GM23338 (cell line): ENCODE measurements around the gene ARID1B. TPM values are rescaled to one million over a fixed set of nuclear protein-coding genes. Genes with fewer than 3 reads are reported as not detected.

Source experiments
- ATAC-seq: fragments of 200-7000 bp; cut with Tn5 transposase; 3 replicates; pipeline ENCODE4 v1.9.1; 2020
- DNase-seq: peaks from one replicate; pipeline ENCODE4 v3.0.0-alpha.2; 2015; ENCODE audit warnings: low spot score
- H2AFZ ChIP-seq: fragments of 200-600 bp; sonication (generic); 2 replicates; pipeline ENCODE4 v1.8.0; 2016; ENCODE audit warnings: antibody characterized with exemption, mild to moderate bottlenecking, moderate library complexity
- H3F3A ChIP-seq: fragments of 200-600 bp; sonication (generic); replicated peaks from 2 replicates; pipeline ENCODE4 v1.8.0; 2017; ENCODE audit warnings: antibody characterized with exemption, mixed run types, low read depth
- H3K27ac ChIP-seq: fragments of 200-600 bp; sonication (generic); 2 replicates; pipeline ENCODE4 v1.6.1; 2016; ENCODE audit warnings: low read depth
- H3K27me3 ChIP-seq: fragments of 200-600 bp; sonication (generic); 2 replicates; pipeline ENCODE4 v1.8.0; 2016; ENCODE audit warnings: mild to moderate bottlenecking, mixed run types, moderate library complexity; ENCODE audit not compliant: insufficient read depth
- H3K36me3 ChIP-seq: fragments of 200-600 bp; sonication (generic); 2 replicates; pipeline ENCODE4 v1.8.0; 2016; ENCODE audit warnings: mild to moderate bottlenecking; ENCODE audit not compliant: insufficient read depth
- H3K4me1 ChIP-seq: fragments of 200-600 bp; sonication (generic); 2 replicates; pipeline ENCODE4 v1.8.0; 2016; ENCODE audit warnings: mild to moderate bottlenecking, moderate library complexity; ENCODE audit not compliant: insufficient read depth
- H3K4me2 ChIP-seq: fragments of 200-600 bp; sonication (generic); 2 replicates; pipeline ENCODE4 v1.7.1; 2017; ENCODE audit warnings: mixed run types
- H3K4me3 ChIP-seq: fragments of 200-600 bp; sonication (generic); 2 replicates; pipeline ENCODE4 v1.6.1; 2016; ENCODE audit warnings: mixed run types
- H3K79me2 ChIP-seq: fragments of 200-600 bp; sonication (generic); replicated peaks from 2 replicates; pipeline ENCODE4 v1.8.0; 2017; ENCODE audit warnings: mild to moderate bottlenecking; ENCODE audit not compliant: insufficient read depth
- H3K9me2 ChIP-seq: fragments of 200-600 bp; sonication (generic); 2 replicates; pipeline ENCODE4 v1.8.0; 2017; ENCODE audit not compliant: insufficient read depth
- H4K20me1 ChIP-seq: fragments of 200-600 bp; sonication (generic); replicated peaks from 2 replicates; pipeline ENCODE4 v1.8.0; 2017; ENCODE audit warnings: mild to moderate bottlenecking; ENCODE audit not compliant: insufficient read depth
- H3K27ac Mint-ChIP-seq: 2 replicates; pipeline ENCODE4 v1.8.0; 2020; ENCODE audit warnings: inconsistent platforms, mild to moderate bottlenecking, moderate library complexity, mixed read lengths
- H3K27me3 Mint-ChIP-seq: 3 replicates; pipeline ENCODE4 v1.8.0; 2022; ENCODE audit warnings: low read depth, mild to moderate bottlenecking, moderate library complexity, mixed read lengths, inconsistent platforms; ENCODE audit not compliant: insufficient read depth, poor library complexity
- H3K36me3 Mint-ChIP-seq: 3 replicates; pipeline ENCODE4 v1.8.0; 2021; ENCODE audit warnings: low read depth, mild to moderate bottlenecking, inconsistent platforms, moderate library complexity, mixed read lengths
- H3K4me1 Mint-ChIP-seq: 3 replicates; pipeline ENCODE4 v1.8.0; 2020; ENCODE audit warnings: mild to moderate bottlenecking, inconsistent platforms, mixed read lengths
- H3K4me3 Mint-ChIP-seq: 3 replicates; pipeline ENCODE4 v1.8.0; 2021; ENCODE audit warnings: moderate library complexity, mild to moderate bottlenecking, inconsistent platforms, mixed read lengths
- H3K9me3 Mint-ChIP-seq: 3 replicates; pipeline ENCODE4 v1.8.0; 2020; ENCODE audit warnings: moderate library complexity, mild to moderate bottlenecking, inconsistent platforms, mixed read lengths
- CREB1 ChIP-seq: fragments of 250-450 bp; sonication (Bioruptor Pico); IDR thresholded peaks from 2 replicates; pipeline ENCODE4 v1.5.0; 2020; ENCODE audit warnings: low read depth, mild to moderate bottlenecking, moderate library complexity
- ETS1 ChIP-seq: IDR thresholded peaks from 2 replicates; pipeline ENCODE4 v1.6.1; 2016; ENCODE audit warnings: antibody characterized with exemption
- EZH2 ChIP-seq: fragments of 200-600 bp; sonication (generic); IDR thresholded peaks from one replicate; pipeline ENCODE4 v1.8.0; 2017; ENCODE audit warnings: antibody characterized with exemption, mild to moderate bottlenecking, low read depth; ENCODE audit not compliant: unreplicated experiment
- EZH2phosphoT487 ChIP-seq: fragments of 200-600 bp; sonication (generic); IDR thresholded peaks from one replicate; pipeline ENCODE4 v1.8.1; 2018; ENCODE audit warnings: antibody characterized with exemption; ENCODE audit not compliant: unreplicated experiment
- JUNB ChIP-seq: IDR thresholded peaks from one replicate; pipeline ENCODE4 v1.6.1; 2016; ENCODE audit warnings: antibody characterized with exemption; ENCODE audit not compliant: unreplicated experiment
- POLR2AphosphoS5 ChIP-seq: IDR thresholded peaks from 2 replicates; pipeline ENCODE4 v1.6.1; 2016; ENCODE audit warnings: antibody characterized with exemption, low read depth
- REST ChIP-seq: IDR thresholded peaks from one replicate; pipeline ENCODE4 v1.6.1; 2018; ENCODE audit warnings: antibody characterized with exemption; ENCODE audit not compliant: unreplicated experiment
- STAT1 ChIP-seq: IDR thresholded peaks from one replicate; pipeline ENCODE4 v1.6.1; 2016; ENCODE audit warnings: antibody characterized with exemption; ENCODE audit not compliant: unreplicated experiment
- ZNF331 ChIP-seq: fragments of 250-450 bp; sonication (Bioruptor Pico); IDR thresholded peaks from 2 replicates; pipeline ENCODE4 v1.5.0; 2020; ENCODE audit warnings: low read depth, mild to moderate bottlenecking, moderate library complexity
- polyA plus RNA-seq: library from polyadenylated mRNA; unstranded; fragments of >200 nt; fragmentation: Nextera tagmentation; extraction: Ambion mirVana; gene quantifications from 2 replicates; pipeline ENCODE4 v1.2.1, GENCODE V29; 2016
- total RNA-seq: library from RNA; depleted of rRNA; stranded (reverse); fragments of >200 nt; shearing (Covaris generic); gene quantifications from 2 replicates; pipeline ENCODE4 v1.2.3, GENCODE V29; 2014

Gene ARID1B
- total and polyA plus RNA-seq, 2 experiments from 2014 or later: 59.3 to 72.2 TPM

- H3K9me2 ChIP-seq: no peaks in the 10 kb centered on the region
- no peak overlapping the region; the same call in 2 of the 3 replicates for H3K4me3 Mint-ChIP-seq
- H4K20me1 ChIP-seq: peaks cover 35% of the 10 kb centered on the region
- H2AFZ ChIP-seq: no peak overlapping the region
- no peak overlapping the region for H3K4me3 ChIP-seq
- no peaks in the 10 kb centered on the region for H3K36me3 ChIP-seq
- H3K36me3 Mint-ChIP-seq: peaks cover 5% of the 10 kb centered on the region; the same call in 2 of the 3 replicates
- H3K9me3 Mint-ChIP-seq: no peaks in the 10 kb centered on the region; the same call in 2 of the 3 replicates
- H3K27me3 Mint-ChIP-seq: peaks cover 15% of the 10 kb centered on the region
- peaks cover 39% of the 10 kb centered on the region for H3K4me1 ChIP-seq
- H3K27me3 ChIP-seq: no peaks in the 10 kb centered on the region
- TF ChIP-seq CREB1 (no peak), POLR2AphosphoS5 (no peak), ZNF331 (CRISPR knock-in tag) (no peak), REST (no peak), STAT1 (no peak), EZH2phosphoT487 (no peak), EZH2 (no peak)
- DNase-seq (no peak), ATAC-seq (no peak)
- no peaks in the 10 kb centered on the region for H3F3A ChIP-seq
- peaks cover 100% of the 10 kb centered on the region for H3K79me2 ChIP-seq
- no peak overlapping the region for H3K27ac Mint-ChIP-seq
- H3K27ac ChIP-seq: no peak overlapping the region
- H3K4me2 ChIP-seq: no peak overlapping the region
- peaks cover 51% of the 10 kb centered on the region for H3K4me1 Mint-ChIP-seq
These were observed 19.4 kb downstream of the ARID1B start for GRCh38 chr6:156796627-156797026.

GRCh38 chr6:156797901-156798735 lies 20.9 kb downstream of the ARID1B start:
- H3K36me3 ChIP-seq: no peaks in the 10 kb centered on the region
- Mint-ChIP-seq H3K36me3 (peaks cover 5% of the 10 kb centered on the region; the same call in 2 of the 3 replicates), H3K9me3 (no peaks in the 10 kb centered on the region; the same call in 2 of the 3 replicates), H3K4me1 (peaks cover 41% of the 10 kb centered on the region), H3K4me3 (no peak overlapping the region), H3K27ac (no peak overlapping the region), H3K27me3 (peaks cover 15% of the 10 kb centered on the region)
- H3K4me2 ChIP-seq: no peak overlapping the region
- H3K4me1 ChIP-seq: peaks cover 31% of the 10 kb centered on the region
- H4K20me1 ChIP-seq: peaks cover 42% of the 10 kb centered on the region
- H3K9me2 ChIP-seq: no peaks in the 10 kb centered on the region
- DNase-seq: no peak
- no peaks in the 10 kb centered on the region for H3F3A ChIP-seq
- H3K27ac ChIP-seq: no peak overlapping the region
- peaks cover 100% of the 10 kb centered on the region for H3K79me2 ChIP-seq
- H2AFZ ChIP-seq: no peak overlapping the region
- H3K4me3 ChIP-seq: no peak overlapping the region
- H3K27me3 ChIP-seq: no peaks in the 10 kb centered on the region
- no peak for ATAC-seq
- no peak for TF ChIP-seq REST
- TF ChIP-seq ZNF331 (CRISPR knock-in tag): no peak
- TF ChIP-seq JUNB: no peak
- no peak for TF ChIP-seq STAT1
- TF ChIP-seq ETS1: no peak
- no peak for TF ChIP-seq EZH2
